ENCODE data around the gene BST2.

DNA sequence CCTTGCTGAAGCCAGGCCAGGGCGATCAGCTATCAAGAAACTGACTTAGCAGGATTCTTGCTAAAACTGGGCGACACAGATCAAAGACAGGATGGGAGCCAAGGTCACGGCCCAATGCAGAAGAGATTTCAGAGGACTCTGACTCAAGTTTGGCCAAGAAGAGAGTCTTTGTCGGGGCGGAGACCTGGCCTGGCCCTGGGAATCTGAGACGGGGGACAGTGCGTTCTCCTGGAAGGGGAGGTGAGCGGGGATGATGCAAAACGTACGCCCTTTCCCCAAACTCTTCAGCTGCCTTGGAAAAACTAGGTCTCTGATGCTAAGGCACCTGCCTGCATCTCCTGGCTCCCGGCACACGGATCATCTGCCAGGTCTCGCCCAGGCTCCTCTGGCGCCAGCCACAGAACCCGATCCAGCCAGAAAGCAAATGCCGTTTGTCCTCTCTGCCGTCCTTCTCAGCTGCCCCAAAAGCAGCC, 24.2 kb upstream of the BST2 start:
- no peak for TF ChIP-seq SMC3 (IDR thresholded peaks at IDR 0.05; ENCODE audit: low read depth, low read length)
- TF ChIP-seq, protein P1, sequence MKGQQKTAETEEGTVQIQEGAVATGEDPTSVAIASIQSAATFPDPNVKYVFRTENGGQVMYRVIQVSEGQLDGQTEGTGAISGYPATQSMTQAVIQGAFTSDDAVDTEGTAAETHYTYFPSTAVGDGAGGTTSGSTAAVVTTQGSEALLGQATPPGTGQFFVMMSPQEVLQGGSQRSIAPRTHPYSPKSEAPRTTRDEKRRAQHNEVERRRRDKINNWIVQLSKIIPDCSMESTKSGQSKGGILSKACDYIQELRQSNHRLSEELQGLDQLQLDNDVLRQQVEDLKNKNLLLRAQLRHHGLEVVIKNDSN (IDR thresholded peaks at IDR 0.05; ENCODE audit: borderline replicate concordance, low read depth) = no peak
- TF ChIP-seq, protein P2, sequence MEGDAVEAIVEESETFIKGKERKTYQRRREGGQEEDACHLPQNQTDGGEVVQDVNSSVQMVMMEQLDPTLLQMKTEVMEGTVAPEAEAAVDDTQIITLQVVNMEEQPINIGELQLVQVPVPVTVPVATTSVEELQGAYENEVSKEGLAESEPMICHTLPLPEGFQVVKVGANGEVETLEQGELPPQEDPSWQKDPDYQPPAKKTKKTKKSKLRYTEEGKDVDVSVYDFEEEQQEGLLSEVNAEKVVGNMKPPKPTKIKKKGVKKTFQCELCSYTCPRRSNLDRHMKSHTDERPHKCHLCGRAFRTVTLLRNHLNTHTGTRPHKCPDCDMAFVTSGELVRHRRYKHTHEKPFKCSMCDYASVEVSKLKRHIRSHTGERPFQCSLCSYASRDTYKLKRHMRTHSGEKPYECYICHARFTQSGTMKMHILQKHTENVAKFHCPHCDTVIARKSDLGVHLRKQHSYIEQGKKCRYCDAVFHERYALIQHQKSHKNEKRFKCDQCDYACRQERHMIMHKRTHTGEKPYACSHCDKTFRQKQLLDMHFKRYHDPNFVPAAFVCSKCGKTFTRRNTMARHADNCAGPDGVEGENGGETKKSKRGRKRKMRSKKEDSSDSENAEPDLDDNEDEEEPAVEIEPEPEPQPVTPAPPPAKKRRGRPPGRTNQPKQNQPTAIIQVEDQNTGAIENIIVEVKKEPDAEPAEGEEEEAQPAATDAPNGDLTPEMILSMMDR (IDR thresholded peaks at IDR 0.05) = no peak
- TF ChIP-seq GABPA (IDR thresholded peaks at IDR 0.05; ENCODE audit: low read depth) = no peak
- TF ChIP-seq POLR2AphosphoS5 (IDR thresholded peaks at IDR 0.05; ENCODE audit: low read depth, low read length) = no peak
- TF ChIP-seq RFX5 (IDR thresholded peaks at IDR 0.05; ENCODE audit: low read length) = no peak
- TF ChIP-seq YY1 (IDR thresholded peaks at IDR 0.05; ENCODE audit: low read depth) = no peak
- TF ChIP-seq, protein P3, sequence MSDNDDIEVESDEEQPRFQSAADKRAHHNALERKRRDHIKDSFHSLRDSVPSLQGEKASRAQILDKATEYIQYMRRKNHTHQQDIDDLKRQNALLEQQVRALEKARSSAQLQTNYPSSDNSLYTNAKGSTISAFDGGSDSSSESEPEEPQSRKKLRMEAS (IDR thresholded peaks at IDR 0.05; ENCODE audit: low read depth) = no peak
- TF ChIP-seq EP300 (IDR thresholded peaks at IDR 0.05; ENCODE audit: borderline replicate concordance in 1 of 2, low read depth in 1 of 2, low read length in 1 of 2) = no peak
- TF ChIP-seq RCOR1 (IDR thresholded peaks at IDR 0.05; ENCODE audit: low read length) = no peak
- no peak for TF ChIP-seq ELF1 (IDR thresholded peaks at IDR 0.05)
- TF ChIP-seq RAD21 (IDR thresholded peaks at IDR 0.05; ENCODE audit: low read length) = no peak
- TF ChIP-seq, protein P4, sequence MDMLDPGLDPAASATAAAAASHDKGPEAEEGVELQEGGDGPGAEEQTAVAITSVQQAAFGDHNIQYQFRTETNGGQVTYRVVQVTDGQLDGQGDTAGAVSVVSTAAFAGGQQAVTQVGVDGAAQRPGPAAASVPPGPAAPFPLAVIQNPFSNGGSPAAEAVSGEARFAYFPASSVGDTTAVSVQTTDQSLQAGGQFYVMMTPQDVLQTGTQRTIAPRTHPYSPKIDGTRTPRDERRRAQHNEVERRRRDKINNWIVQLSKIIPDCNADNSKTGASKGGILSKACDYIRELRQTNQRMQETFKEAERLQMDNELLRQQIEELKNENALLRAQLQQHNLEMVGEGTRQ (IDR thresholded peaks at IDR 0.05; ENCODE audit: borderline replicate concordance, low read depth, low read length) = no peak
- TF ChIP-seq, protein P5, sequence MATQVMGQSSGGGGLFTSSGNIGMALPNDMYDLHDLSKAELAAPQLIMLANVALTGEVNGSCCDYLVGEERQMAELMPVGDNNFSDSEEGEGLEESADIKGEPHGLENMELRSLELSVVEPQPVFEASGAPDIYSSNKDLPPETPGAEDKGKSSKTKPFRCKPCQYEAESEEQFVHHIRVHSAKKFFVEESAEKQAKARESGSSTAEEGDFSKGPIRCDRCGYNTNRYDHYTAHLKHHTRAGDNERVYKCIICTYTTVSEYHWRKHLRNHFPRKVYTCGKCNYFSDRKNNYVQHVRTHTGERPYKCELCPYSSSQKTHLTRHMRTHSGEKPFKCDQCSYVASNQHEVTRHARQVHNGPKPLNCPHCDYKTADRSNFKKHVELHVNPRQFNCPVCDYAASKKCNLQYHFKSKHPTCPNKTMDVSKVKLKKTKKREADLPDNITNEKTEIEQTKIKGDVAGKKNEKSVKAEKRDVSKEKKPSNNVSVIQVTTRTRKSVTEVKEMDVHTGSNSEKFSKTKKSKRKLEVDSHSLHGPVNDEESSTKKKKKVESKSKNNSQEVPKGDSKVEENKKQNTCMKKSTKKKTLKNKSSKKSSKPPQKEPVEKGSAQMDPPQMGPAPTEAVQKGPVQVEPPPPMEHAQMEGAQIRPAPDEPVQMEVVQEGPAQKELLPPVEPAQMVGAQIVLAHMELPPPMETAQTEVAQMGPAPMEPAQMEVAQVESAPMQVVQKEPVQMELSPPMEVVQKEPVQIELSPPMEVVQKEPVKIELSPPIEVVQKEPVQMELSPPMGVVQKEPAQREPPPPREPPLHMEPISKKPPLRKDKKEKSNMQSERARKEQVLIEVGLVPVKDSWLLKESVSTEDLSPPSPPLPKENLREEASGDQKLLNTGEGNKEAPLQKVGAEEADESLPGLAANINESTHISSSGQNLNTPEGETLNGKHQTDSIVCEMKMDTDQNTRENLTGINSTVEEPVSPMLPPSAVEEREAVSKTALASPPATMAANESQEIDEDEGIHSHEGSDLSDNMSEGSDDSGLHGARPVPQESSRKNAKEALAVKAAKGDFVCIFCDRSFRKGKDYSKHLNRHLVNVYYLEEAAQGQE (IDR thresholded peaks at IDR 0.05; ENCODE audit: low read depth, low read length) = no peak
